Measurements from ENCODE around the gene FGFRL1.

Gene FGFRL1

DNA sequence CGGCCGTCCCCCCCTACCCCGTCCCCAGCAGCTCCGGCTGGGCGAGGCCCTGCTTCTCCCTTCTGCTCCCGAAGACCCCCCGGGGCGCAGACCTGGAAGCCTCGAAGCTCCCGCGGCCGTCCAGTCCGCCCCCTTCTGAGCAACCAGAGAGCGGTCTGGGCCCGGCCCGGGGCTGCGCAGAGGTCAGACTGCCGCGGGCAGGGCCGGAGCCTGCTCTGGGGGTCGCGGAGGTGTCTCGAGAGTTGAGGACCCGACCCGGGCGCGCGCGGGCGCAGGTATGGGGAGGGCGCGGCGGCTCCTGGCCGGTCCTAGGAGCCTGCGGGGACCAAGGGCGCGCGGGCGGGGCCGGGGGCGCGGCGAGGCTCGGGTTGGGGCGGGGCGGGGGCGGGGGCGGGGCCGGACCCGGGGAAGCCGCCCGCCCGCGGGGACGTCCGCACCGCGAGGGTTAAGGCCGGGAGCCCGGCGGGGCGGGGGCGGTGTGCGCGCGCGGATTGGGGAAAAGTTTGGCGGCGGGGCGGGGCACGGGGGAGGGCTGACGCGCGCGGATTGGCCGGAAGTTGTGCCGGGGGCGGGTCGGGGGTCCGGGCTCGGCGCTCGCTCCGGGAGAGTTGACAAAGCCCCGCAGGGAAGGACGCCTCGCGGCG lies at the start of gene FGFRL1:
TSS of gene FGFRL1 (plus strand) at position 605 of the 644 bp plus-strand sequence. CDS start 860 bp downstream, outside the sequence.
- peak; percentile 93 for DNase-seq

DNA sequence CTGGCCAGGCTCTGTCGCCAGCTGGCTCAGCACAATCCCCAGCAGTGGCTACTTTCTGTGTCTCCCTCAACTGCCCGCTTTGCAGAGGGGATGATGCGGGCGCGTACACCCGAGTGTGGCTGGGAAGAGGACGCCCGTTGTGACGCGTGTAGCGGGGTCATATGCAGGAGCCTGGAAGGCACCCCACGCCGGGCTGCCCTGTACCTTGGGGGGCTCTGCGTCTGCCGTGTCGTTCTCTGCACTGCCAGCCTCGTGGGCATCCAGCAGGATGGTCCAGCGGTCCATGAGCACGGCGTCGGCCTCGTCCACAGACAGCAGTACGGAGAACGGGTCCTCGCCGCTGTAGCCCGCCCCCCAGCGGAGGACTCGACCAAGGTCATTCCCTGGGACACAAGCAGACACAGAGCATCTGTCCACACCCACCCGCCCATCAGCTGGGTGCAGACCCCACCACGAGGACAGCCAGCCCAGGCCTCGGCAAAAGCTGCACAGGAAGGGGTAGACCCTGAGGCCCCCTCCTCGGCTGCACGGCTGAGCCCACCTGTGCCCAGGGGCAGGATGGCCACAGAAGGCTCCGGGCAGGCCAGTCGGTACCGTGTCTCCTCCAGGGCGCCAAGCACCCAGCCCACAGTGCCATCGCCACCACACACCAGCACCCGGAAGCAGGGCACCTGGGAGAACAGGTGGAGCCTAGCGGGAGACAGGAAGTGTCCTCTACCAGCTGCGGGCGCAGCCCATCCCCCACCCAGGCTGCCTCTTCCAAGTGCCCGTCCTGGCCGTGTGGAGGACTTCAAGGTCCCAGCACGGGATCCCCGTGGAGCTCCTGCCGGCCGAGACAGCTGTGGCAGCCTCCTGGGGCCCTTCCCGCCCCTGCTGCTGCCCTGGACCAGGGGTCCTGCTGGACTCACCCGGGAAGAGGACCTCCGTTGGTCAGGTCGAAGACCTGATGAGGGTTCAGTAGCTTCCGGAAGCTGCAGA lies 48.9 kb upstream of the FGFRL1 start:
- DNase-seq: no peak

DNA sequence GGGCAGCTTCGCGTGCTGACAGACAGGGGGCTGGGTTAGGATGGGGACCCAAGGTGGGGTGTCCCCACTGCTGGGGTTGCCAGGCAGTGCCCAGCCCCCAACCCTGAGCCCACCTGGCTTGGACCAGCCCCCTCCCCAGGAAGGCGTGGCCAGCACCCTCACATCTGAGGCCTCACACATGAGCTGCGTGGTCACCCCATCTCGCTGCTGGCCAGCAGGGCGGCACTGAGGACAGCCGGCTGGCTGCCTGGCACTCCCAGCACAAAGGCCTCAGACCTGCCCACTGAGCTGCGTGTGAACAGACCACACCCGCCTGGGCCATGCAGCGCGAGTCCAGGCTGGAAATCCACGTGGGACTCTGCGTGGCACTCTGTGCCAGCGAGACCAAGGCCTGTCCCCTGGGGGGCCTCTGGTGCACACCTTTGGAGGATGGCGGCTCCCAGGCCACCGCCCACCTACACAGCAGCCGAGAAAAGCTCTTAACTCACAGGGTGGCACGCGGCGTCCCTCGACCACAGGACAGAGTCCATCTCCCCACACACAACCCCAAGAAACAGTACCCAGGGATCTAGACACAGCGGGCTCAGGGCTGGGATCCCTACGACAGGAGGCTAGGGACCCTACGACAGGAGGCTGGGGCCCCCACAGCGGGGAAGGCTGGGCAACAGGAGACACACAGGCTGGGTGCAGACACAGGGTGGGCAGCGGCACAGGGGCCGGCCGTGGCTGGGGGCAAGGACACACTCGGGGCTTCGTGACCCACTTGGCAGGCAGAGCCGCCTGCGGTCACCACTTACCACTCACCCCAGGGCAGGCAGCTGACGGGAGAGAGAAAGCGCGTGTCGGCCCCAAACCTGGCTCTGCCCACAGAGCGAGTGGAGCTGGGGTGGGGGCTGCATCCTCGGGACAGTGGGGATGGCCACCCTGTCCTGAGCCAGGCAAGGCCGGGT lies 47.9 kb upstream of the FGFRL1 start:
- no peak for DNase-seq

- no peak for DNase-seq
These were observed 46.9 kb upstream of the FGFRL1 start for GRCh38 chr4:964346-965025.

GRCh38 chr4:965048-965765 lies 46.2 kb upstream of the FGFRL1 start:
- no peak for DNase-seq

DNA sequence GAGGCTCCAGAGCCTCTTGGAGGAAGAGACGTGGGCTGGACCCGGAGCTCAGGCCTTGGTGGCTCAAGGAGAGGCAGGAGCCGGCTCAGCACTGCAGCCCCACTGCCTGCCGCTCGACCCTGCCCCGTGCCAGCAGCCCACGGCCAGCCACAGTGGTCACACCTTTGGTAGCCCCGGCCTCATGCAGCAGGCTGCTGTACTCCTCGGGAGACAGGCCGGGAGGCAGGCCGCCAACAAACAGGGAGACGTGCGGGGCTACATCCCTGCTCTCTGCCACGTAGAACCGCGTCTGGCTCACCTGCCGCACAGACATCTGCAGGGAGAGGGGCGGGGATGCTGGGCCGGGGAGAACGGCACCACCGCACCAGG lies 45.7 kb upstream of the FGFRL1 start:
- DNase-seq: no peak

GRCh38 chr4:966266-967112 lies 44.9 kb upstream of the FGFRL1 start:
- DNase-seq: no peak

DNA sequence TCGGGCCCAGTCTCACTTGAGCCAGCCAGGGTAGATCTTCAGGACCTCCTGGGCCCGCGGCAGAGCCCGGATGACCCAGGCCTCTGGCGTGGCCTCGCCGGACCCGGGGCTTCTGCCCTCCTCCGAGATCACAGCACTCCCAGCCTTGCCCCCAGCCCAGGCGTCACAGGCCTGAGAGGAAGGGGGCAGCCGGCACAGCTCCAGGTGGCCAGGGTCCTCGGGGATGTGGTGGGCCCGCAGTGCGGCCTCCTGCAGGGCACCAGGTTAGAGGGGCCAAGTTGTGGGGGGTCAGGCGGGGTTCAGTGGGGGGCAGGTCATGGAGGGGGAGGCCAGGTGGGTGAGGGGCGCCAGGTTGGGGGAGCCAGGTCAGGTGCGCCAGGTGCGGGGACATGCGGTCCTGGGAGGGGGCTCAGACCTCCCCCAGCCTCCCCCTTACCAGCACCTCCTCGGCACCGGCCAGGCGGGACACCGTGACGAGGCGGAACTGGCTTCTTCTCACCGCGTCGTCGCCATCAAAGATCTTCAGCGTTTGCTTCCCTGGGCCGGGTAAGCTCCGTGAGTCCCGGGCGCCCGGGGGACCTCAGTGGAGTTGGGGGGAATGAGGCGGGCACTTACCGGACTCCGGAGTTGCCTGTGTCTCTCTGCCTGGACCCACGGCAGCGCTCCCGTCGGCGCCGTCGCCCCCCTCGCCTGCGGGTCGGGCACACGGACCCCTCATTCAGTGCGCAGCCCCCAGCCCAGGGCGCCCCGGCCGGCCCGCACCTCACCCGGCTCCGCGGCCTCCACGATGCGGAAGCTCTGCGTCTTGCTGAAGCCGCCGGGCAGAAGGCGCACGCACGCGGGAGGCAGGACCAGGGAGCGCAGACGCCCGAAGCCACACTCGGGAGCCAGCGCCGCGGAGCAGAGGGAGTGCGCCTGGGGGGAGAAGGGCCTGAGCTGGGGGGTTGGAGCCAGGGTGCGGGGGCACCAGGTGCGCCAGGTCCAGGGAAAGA lies 44.0 kb upstream of the FGFRL1 start:
- DNase-seq: no peak

- no peak for DNase-seq
These were observed 43.2 kb upstream of the FGFRL1 start for GRCh38 chr4:968221-968620.

GRCh38 chr4:968621-969394 lies 42.6 kb upstream of the FGFRL1 start:
- DNase-seq: no peak

- DNase-seq: peak; percentile 80
These were observed 41.2 kb upstream of the FGFRL1 start for GRCh38 chr4:970046-970745.

- DNase-seq: peak; percentile 5
These were observed 40.4 kb upstream of the FGFRL1 start for GRCh38 chr4:970854-971520.

DNA sequence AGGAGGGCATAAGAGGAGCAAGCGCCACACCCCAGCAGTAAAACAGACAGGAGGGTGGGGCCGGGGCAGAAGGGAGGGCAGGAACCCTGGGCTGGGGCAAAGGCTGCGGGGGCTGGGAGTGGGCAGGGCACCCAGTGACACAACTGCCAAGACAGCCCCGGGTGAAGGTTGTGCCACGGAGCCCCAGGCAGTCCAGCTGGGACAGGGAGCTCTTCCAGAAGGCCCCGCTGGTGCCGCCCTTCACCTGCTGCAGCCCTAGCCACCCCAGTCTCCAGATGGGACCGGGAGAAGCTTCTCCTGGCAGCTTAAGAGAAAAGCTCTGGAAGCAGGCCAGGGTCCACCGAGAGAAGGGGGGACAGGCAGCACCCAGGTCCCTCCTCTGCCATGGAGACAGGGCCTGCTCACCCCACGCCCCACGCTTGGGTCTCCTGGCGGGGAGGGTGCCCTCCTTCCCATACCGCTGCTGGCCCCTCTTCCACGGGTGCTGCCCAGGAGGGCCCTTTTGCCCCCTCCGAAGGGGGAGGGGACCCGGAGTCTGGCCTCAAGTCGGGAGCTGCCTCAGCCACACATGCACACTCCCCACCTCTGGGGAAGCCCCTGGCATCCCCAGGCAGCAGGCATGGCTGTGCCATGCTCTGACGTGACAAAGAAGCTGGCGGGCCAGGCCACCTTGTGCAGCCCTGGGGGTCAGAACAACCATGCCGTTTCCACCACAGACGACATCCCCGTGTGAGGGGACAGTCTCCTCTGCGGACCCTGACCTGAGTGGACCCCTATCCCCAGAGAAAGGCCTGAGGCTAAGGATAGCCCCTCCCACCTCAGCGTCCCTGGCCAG lies 39.5 kb upstream of the FGFRL1 start:
- DNase-seq: no peak

DNA sequence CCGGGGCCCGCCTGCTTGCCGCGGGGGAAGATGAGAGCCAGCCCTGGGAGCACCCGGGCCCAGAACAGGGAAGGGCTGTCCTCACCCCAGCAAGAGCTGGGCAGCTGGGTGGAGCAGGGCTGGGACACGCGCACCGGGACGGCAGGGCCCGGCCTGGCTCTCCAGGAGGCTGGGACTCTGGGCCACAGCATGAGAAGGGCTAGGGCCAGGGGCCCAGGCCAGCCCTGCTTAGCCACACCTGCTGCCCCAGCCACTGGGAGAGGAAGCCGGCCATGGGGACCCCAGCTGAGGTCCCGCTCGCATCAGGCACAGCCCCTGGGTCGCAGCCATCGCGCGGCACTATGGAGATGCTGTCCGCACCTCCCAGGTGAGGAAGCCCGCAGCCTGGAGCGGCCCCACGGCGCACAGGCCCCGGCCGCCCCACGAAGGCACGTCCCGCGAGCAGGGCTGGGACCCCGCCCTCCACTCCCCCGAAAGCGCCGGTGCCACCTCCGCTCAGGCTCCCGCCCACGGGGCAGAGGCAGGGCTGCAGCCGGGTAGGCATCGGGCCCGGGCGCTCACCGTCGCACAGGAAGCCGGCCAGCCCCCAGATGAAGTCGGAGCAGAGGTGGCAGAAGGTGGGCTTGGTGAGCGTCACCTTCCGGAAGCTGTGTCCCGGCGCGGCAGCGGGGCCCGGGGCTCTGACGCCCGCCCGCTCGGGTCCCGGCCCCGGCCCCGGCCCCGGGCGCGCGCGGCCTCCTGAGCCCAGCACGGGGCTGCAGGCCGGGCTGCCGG lies 38.6 kb upstream of the FGFRL1 start:
- peak; percentile 67 for DNase-seq
